HepG2 (cell line): ENCODE measurements around the gene MAP3K1. TPM values are rescaled to one million over a fixed set of nuclear protein-coding genes. Genes with fewer than 3 reads are reported as not detected.
A peak's percentile ranks its signal among the peaks of the same experiment; 100 is the strongest.

Experiments
- AGO2 ChIP-seq: fragments of 200-400 bp; formaldehyde crosslinking; optimal IDR thresholded peaks from 2 replicates; pipeline ENCODE3; 2017; ENCODE audit warnings: mild to moderate bottlenecking, low read depth, low read length, moderate library complexity
- AHDC1 ChIP-seq: sonication (generic); formaldehyde crosslinking; IDR thresholded peaks from 2 replicates; pipeline ENCODE4 v1.5.1; 2020; ENCODE audit warnings: mild to moderate bottlenecking, missing genetic modification reagents, borderline replicate concordance
- AHR ChIP-seq: IDR thresholded peaks from 2 replicates; pipeline ENCODE4 v1.6.1; 2018; ENCODE audit warnings: missing genetic modification reagents, missing compliant biosample characterization
- BCL6 ChIP-seq: IDR thresholded peaks from 2 replicates; pipeline ENCODE4 v1.6.1; 2016; ENCODE audit warnings: missing genetic modification reagents, missing compliant biosample characterization
- BRD4 ChIP-seq: sonication (generic); formaldehyde crosslinking; IDR thresholded peaks from 2 replicates; pipeline ENCODE4 v1.4.0; 2020; ENCODE audit warnings: missing genetic modification reagents
- EEA1 ChIP-seq: sonication (generic); formaldehyde crosslinking; IDR thresholded peaks from 2 replicates; pipeline ENCODE4 v1.5.1; 2020; ENCODE audit warnings: mild to moderate bottlenecking, missing genetic modification reagents, borderline replicate concordance
- GLI4 ChIP-seq: sonication (generic); formaldehyde crosslinking; IDR thresholded peaks from 2 replicates; pipeline ENCODE4 v1.5.1; 2020; ENCODE audit warnings: missing genetic modification reagents, mild to moderate bottlenecking, moderate library complexity, borderline replicate concordance
- GTF2F1 ChIP-seq: fragments of 150-350 bp; IDR thresholded peaks from 2 replicates; pipeline ENCODE4 v1.6.1; 2014; ENCODE audit warnings: low read length
- HDAC1 ChIP-seq: sonication (generic); formaldehyde crosslinking; IDR thresholded peaks from 2 replicates; pipeline ENCODE4 v1.5.1; 2020; ENCODE audit warnings: mild to moderate bottlenecking, missing genetic modification reagents
- HNRNPUL1 ChIP-seq: fragments of 200-400 bp; formaldehyde crosslinking; IDR thresholded peaks from 2 replicates; pipeline ENCODE4 v1.6.1; 2017; ENCODE audit warnings: low read depth, mild to moderate bottlenecking, low read length, moderate library complexity
- KMT2A ChIP-seq: sonication (generic); formaldehyde crosslinking; IDR thresholded peaks from 2 replicates; pipeline ENCODE4 v1.4.0; 2020; ENCODE audit warnings: missing genetic modification reagents
- LCORL ChIP-seq, 2 experiments: fragments of 450-650 bp in 1 of 2; sonication (generic) in 1 of 2; formaldehyde crosslinking in 1 of 2; IDR thresholded peaks; 2 replicates each; pipeline versions ENCODE4 v1.5.0 to v1.6.1; 2017 to 2020; ENCODE audit warnings: antibody characterized with exemption in 1 of 2, missing genetic modification reagents in 1 of 2
- PREB ChIP-seq: sonication (generic); formaldehyde crosslinking; IDR thresholded peaks from 2 replicates; pipeline ENCODE4 v1.4.0; 2020; ENCODE audit warnings: missing genetic modification reagents
- RARG ChIP-seq: sonication (generic); formaldehyde crosslinking; IDR thresholded peaks from 2 replicates; pipeline ENCODE4 v1.4.0; 2020; ENCODE audit warnings: low read depth, mild to moderate bottlenecking, missing genetic modification reagents
- TBX2 ChIP-seq: sonication (generic); formaldehyde crosslinking; IDR thresholded peaks from 2 replicates; pipeline ENCODE4 v1.5.0; 2020; ENCODE audit warnings: missing genetic modification reagents, mild to moderate bottlenecking, borderline replicate concordance
- ZEB1 ChIP-seq: IDR thresholded peaks from 2 replicates; pipeline ENCODE4 v1.6.1; 2012; ENCODE audit warnings: mild to moderate bottlenecking, low read depth, inconsistent platforms; ENCODE audit not compliant: insufficient replicate concordance
- ZFY ChIP-seq: sonication (generic); formaldehyde crosslinking; IDR thresholded peaks from 2 replicates; pipeline ENCODE4 v1.4.0; 2020; ENCODE audit warnings: missing genetic modification reagents
- ZNF224 ChIP-seq: sonication (generic); formaldehyde crosslinking; IDR thresholded peaks from 2 replicates; pipeline ENCODE4 v1.5.0; 2020; ENCODE audit warnings: mild to moderate bottlenecking, missing genetic modification reagents
- ZNF414 ChIP-seq: sonication (generic); formaldehyde crosslinking; IDR thresholded peaks from 2 replicates; pipeline ENCODE4 v1.5.0; 2020; ENCODE audit warnings: missing genetic modification reagents
- ZNF691 ChIP-seq: sonication (generic); formaldehyde crosslinking; IDR thresholded peaks from 2 replicates; pipeline ENCODE4 v1.4.0; 2020; ENCODE audit warnings: missing genetic modification reagents, low read depth, mild to moderate bottlenecking, borderline replicate concordance
- ZNF777 ChIP-seq: sonication (generic); formaldehyde crosslinking; IDR thresholded peaks from 2 replicates; pipeline ENCODE4 v1.4.0; 2020; ENCODE audit warnings: missing genetic modification reagents
- polyA plus RNA-seq, 8 experiments: library from polyadenylated mRNA; depleted of rRNA in 3 of 8; stranded (reverse) in 7 of 8; unstranded in 1 of 8; fragments of >200 nt; fragmentation: Illumina TruSeq in 4 of 8; extraction: Trizol in 4 of 8; gene quantifications; 2 replicates each; pipeline versions ENCODE4 v1.2.1 to v1.2.3, GENCODE V29; 2011 to 2016; ENCODE audit warnings: low read depth in 4 of 8, missing spikeins in 1 of 8, mixed read lengths in 1 of 8; ENCODE audit not compliant: insufficient read depth in 1 of 8
- total RNA-seq, 5 experiments: library from RNA; depleted of rRNA; stranded (reverse); fragments of >200 nt; fragmentation: Illumina TruSeq; extraction: Trizol; gene quantifications; 2 replicates each; pipeline ENCODE4 v1.2.3, GENCODE V29; 2016; ENCODE audit warnings: low read depth in 1 of 5

The MAP3K1 gene
- total and polyA plus RNA-seq, 2 of the 13 experiments (the other 11 are each of a cell fraction or from before 2014, with no cell fraction given) = 16.4 to 30.3 TPM

GRCh38 chr5:56909294-56910209, 94.2 kb downstream of the MAP3K1 start, which contains the start of gene SETD9 (continued):
- TF ChIP-seq PREB (CRISPR knock-in tag) (no peak), KMT2A (peak; percentile 42), GLI4 (CRISPR knock-in tag) (no peak), GTF2F1 (no peak; the same call in 1 of the 2 replicates), AHDC1 (CRISPR knock-in tag) (peak; percentile 38), EEA1 (CRISPR knock-in tag) (peak; percentile 76; the same call in 1 of the 2 replicates), ZFY (CRISPR knock-in tag) (peak; percentile 95), AHR (CRISPR knock-in tag) (peak; percentile 45; the same call in 1 of the 2 replicates), ZNF777 (CRISPR knock-in tag) (peak; percentile 95), RARG (CRISPR knock-in tag) (no peak), ZNF414 (peak; percentile 65; the same call in 1 of the 2 replicates), BRD4 (CRISPR knock-in tag) (no peak; the same call in 1 of the 2 replicates), LCORL (IDR thresholded peaks at IDR 0.05) (no peak), LCORL (CRISPR knock-in tag; IDR thresholded peaks at IDR 0.05) (peak; percentile 80), AGO2 (peak; percentile 88), BCL6 (CRISPR knock-in tag) (peak; percentile 34), TBX2 (CRISPR knock-in tag) (peak; percentile 29), ZNF691 (CRISPR knock-in tag) (peak; percentile 47; the same call in 1 of the 2 replicates), ZNF224 (CRISPR knock-in tag) (no peak), HDAC1 (CRISPR knock-in tag) (peak; percentile 67), ZEB1 (peak; percentile 11), HNRNPUL1 (no peak)
